Raji (cell line): ENCODE data around the gene ARHGAP9.

Experiments
- POLR2A ChIP-seq: IDR thresholded peaks from 2 replicates; pipeline ENCODE4 v1.6.1; 2011; ENCODE audit warnings: low read depth, low read length, control low read depth; ENCODE audit not compliant: insufficient read depth

Gene ARHGAP9

GRCh38 chr12:57520053-57520818 lies 40.6 kb upstream of the ARHGAP9 start, which contains the start of gene DDIT3:
Gene DDIT3 (minus strand): TSS chr12:57520514. CDS start chr12:57517406, 3,108 bp downstream.
- peak; percentile 99 for TF ChIP-seq POLR2A

- TF ChIP-seq POLR2A: no peak
Observed at GRCh38 chr12:57519796-57520052, 40.1 kb upstream of the ARHGAP9 start.

- TF ChIP-seq POLR2A: no peak
Observed at GRCh38 chr12:57518920-57519795, 39.5 kb upstream of the ARHGAP9 start.

- TF ChIP-seq POLR2A: no peak
Observed at GRCh38 chr12:57518176-57518919, 38.7 kb upstream of the ARHGAP9 start.

DNA sequence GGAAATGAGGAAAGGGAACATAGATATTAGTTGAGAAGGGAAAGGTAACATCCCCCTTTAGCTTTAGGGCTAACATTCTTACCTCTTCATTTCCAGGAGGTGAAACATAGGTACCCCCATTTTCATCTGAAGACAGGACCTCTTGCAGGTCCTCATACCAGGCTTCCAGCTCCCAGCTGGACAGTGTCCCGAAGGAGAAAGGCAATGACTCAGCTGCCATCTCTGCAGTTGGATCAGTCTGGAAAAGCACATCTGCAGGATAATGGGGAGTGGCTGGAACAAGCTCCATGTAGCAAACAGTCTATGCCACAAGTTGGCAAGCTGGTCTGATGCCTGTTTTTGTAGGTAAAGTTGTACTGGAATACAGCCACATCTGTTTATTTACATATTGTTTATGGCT lies 37.5 kb upstream of the ARHGAP9 start:
- TF ChIP-seq POLR2A: no peak

- TF ChIP-seq POLR2A: no peak
Observed at GRCh38 chr12:57516617-57517153, 37.0 kb upstream of the ARHGAP9 start.

DNA sequence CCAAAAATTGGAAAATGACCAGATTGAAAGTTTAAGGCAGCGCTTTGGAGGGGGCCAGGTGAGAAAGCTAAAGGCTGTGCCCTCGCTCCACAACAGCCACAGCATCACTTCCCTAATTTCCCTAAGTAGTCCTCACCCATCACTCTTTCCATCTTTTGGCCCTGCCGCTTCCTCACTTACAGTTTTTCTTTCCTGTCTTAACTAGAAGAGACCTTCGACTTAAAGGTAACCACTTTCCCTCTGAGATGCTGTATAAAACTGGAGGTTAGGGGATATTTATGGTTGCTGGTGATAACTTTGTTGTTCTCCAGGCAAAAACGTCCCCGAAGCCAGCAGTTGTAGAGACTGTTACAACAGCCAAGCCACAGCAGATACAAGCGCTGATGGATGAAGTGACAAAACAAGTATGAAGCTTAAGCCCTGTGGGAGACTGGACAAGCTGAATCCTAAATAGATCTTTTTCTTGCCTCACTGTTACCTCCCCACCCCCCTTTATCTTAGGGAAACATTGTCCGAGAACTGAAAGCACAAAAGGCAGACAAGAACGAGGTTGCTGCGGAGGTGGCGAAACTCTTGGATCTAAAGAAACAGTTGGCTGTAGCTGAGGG lies 36.4 kb upstream of the ARHGAP9 start:
- no peak for TF ChIP-seq POLR2A

- TF ChIP-seq POLR2A: 0 out of 2 replicates have a peak, but pooled peaks have one; percentile 2
Observed at GRCh38 chr12:57515408-57515933, 35.8 kb upstream of the ARHGAP9 start.

DNA sequence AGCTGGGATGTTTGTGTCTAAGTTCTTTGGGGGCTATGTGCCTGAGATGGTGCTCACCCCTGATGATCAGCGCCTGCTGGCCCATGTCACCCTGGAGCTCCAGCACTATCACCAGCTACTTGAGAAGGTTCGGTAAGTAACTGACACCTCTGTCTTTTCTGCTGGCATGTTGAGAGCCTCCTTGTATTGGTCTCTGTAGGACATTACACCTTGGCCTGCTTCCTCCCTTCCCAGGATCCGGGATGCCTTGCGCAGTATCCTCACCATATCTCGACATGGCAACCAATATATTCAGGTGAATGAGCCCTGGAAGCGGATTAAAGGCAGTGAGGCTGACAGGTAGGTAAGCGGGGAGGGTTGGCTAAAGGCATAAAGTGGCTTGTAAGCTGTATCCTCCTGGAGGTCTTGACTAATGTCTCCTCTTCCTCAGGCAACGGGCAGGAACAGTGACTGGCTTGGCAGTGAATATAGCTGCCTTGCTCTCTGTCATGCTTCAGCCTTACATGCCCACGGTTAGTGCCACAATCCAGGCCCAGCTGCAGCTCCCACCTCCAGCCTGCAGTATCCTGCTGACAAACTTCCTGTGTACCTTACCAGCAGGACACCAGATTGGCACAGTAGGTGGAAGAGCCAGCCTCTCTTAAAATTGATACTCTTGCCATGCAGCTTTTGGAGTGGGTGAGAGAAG lies 35.2 kb upstream of the ARHGAP9 start:
- TF ChIP-seq POLR2A: peak; percentile 10; the same call in 1 of the 2 replicates

DNA sequence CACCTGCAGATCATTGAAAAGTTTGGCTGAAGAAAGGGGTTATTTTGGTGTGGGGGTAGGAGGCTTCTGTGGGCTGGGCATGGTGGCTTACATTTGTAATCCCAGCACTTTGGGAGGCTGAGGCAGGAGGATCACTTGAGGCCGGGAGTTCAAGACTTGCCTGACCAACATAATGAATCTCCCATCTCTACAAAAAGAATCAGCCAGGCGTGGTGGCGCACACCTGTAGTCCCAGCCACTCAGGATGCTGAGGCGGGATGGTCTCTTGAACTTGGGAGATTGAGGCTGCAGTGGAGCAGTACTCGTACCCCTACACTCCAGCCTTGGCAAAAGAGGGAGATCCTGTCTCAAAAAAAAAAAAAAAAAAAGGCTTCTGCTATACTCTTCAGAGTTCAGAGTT lies 33.6 kb upstream of the ARHGAP9 start:
- TF ChIP-seq POLR2A: no peak

DNA sequence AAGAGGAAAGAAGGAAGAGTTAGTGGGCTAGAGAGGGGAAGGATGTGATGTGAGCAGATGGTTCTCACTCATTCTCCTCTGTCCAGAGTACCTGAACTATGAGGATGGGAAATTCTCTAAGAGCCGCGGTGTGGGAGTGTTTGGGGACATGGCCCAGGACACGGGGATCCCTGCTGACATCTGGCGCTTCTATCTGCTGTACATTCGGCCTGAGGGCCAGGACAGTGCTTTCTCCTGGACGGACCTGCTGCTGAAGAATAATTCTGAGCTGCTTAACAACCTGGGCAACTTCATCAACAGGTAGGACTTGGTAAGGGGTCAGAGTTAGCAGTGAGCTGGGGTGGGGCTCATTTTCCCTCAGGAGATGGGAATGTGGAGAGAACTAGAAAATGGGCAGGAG lies 33.0 kb upstream of the ARHGAP9 start:
- no peak for TF ChIP-seq POLR2A

GRCh38 chr12:57511588-57512325 lies 32.1 kb upstream of the ARHGAP9 start:
- TF ChIP-seq POLR2A: no peak

GRCh38 chr12:57511161-57511560 lies 31.5 kb upstream of the ARHGAP9 start:
- no peak for TF ChIP-seq POLR2A
